Inflammatory macrophage treated with lipopolysaccharide for 4 hours (primary cell): ENCODE data around the gene CDC42SE2.
A peak's percentile ranks its signal among the peaks of the same experiment; 100 is the strongest.
"Not testable (repeated sequence)": the region's sequence is repeated elsewhere in the genome, so short reads cannot be mapped to it uniquely, and the experiment has no call there.

Experiments used
- DNase-seq: peaks from one replicate; pipeline ENCODE4 v3.0.0-alpha.2; 2020

CDC42SE2 gene

DNA sequence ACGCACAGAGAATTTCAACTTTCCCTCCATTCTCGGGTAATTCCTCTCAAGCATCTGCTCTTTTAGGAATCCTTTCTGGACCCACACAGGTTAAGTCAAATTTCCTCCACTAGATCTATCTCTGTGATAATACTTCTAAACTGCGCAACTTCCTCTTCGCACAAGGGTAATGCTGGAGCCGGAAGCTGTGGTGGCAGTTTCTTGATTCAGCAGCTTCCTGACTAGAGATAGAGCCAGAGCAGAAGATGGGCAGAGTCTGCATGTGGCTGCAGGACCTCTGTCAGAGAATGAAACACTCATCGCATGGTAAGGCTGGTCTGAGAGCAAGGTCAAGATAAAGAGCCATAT lies 11.1 kb upstream of the CDC42SE2 start:
- DNase-seq: peak; percentile 91

DNA sequence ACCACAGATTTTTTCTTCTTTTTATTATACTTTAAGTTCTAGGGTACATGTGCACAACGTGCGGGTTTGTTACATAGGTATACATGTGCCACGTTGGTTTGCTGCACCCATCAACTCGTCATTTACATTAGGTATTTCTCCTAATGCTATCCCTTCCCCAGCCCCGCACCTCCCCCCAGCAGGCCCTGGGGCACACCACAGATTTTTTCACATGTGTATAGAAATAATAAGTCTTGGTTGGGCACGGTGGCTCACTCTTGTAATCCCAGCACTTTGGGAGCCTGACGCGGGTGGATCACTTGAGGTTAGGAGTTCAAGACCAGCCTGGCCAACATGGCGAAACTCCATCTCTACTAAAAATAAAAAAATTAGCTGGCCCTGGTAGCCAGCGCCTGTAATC lies 9.8 kb upstream of the CDC42SE2 start:
- not testable (repeated sequence) for DNase-seq

DNA sequence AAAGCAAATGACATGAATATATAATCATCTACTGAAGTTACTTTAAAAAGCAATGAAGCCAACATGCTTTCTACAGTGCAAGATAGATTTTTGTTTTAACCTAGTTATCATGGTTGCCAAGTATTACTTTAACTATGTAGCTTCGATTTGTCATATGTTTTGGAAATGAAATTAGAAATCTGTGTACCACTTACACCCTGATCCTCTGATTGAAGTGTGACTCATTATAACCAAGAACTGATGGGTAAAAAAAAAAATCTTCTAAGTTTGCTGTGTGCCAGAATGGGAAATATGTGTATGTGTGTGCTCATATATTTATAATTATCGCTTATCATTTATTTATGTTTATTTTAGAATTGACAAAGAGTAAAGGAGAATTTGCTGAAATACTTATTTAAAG lies 9.1 kb upstream of the CDC42SE2 start:
- DNase-seq: no peak

DNA sequence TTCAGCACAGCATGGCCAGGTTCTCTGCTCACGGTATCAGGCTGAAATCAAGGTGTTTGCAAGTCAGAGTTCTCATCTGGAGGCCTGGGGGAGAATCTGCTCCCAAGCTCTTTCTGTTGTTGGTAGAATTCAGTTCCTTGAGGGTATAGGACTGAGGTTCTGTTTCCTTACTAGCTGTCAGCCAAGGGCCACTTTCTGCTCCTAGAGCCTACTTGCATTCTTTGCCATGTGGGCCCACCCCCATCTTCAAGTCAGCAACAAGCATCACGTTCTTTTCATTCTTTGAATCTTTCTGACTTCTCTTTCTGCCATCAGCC lies 7.4 kb upstream of the CDC42SE2 start:
- DNase-seq: no peak

DNA sequence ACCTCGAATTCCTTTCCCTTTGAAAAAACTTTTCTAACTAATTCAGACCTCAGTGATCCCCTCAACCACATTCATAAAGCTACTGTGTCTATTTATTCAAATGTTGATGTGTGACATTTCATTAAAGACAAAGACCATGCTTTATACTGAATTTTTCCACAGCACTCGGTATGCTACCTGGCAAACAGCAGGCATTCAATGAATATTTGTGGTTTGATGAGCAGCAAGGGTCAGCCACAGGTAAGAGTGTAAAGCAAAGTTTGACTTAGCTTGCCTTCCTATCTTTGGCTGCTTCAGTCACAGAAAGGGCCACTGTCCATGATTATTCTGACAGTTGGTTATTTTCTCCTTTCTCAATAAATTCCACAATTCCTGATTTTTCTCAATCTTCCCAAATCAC lies 5.1 kb upstream of the CDC42SE2 start:
- no peak for DNase-seq

DNA sequence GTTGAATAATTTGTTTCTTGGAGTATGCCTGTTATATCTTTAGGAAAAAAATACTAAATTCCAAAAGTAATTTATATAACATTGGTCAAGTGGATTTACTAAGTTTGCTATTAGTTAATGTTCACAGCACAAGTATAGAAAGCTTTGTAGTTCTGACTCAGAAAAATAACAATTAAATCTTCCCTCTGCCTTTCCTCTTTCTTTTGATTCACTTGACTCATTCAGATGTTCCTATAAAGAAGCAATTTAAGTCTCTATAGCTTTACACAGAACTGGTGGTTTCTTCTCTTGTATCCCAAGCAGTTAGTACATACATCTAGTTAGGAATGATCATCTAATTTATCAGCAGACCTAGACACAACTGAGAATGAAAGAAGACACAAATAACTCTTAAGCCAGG lies 4.5 kb upstream of the CDC42SE2 start:
- DNase-seq: no peak

DNA sequence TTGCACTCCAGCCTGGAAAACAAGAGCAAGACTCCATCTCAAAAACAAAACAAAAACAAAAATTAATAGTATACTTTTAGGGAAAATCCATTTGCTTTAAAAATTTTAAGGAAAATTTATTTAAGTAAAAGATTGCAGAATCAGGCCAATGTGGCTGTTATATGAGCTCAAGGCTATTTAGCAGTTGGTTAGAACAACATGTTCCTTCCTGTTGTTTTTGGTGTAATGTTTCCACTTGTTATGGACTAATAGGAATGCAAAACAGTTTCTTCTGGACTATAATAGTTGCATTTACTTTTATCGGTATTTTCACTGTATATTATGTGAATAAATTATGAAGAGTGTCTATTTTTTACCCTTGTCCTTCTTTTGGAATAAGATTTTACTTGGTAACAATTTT lies 3.0 kb upstream of the CDC42SE2 start:
- DNase-seq: no peak

DNA sequence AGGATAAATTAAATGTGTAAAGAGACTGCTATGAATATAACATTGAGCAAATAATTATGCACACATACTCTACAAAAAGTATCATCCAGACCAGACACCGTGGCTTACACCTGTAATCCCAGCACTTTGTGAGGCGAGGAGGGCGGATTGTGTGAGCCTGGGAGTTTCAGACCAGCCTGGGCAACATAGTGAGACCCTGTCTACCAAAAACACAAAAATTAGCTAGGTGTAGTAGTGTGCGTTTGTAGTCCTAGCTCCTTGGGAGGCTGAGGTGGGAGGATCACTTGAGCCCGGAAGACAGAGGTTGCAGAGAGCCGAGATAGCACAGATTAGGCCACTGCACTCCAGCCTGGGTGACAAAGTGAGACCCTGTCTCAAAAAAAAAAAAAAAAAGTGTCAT lies 2.4 kb upstream of the CDC42SE2 start:
- DNase-seq: no peak

DNA sequence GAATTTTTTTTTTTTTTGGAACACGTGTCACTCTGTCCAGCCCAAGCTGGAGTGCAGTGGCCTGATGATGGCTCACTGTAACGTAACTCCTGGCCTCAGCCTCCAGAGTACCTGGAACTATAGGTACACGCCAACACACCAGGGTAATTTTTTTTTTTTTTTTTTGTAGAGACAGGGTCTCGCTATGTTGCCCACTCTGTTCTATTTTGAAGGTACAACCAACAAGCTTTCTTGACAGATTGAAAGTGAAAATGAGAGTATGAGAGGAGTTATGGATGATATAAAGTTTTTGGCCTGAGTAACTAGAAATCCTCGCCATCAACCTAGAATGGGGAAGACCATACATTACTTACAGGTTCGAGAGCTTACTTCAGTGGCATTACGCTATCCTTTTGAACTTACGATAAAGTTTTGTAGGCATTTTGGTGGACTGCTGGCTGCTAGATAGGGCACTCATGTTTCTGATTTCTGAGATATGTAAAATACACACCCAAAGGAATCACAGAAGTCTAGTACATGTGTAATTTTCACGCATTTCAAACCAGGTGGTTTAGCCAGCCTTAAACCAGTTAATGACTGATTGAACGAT lies 806 bp upstream of the CDC42SE2 start:
- peak; percentile 66 for DNase-seq

DNA sequence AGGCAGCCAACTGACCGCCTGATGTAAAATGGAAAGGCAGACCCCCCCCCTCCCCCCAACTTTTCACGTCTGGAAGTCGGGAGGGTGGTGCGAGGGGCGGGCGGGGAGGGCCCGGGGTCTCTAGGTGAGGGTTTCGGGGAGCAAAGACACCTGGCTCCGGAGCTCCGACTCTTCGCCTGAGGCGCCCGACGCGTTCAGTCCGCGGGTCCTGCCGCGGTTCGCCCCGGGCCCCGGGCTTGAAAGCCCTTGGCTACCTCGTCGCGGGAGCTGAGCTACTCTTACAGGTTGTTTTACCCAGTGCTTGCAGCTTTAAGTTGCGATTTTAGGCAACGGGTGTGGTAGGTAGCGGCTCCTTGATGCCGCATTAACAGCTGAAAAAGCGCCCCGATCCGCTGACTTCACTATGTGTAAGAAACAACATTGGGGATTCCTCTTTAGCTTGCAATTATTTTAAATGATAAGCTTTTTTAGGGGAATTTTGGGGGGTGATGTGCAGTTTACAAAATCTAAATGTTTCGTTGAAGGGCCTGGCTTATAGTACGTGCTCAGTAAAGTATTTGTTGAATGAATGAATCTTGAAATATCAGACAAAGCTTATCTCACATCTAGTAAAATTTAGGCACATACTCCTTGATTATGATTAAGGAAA lies 722 bp downstream of the CDC42SE2 start:
- DNase-seq: peak; percentile 43

DNA sequence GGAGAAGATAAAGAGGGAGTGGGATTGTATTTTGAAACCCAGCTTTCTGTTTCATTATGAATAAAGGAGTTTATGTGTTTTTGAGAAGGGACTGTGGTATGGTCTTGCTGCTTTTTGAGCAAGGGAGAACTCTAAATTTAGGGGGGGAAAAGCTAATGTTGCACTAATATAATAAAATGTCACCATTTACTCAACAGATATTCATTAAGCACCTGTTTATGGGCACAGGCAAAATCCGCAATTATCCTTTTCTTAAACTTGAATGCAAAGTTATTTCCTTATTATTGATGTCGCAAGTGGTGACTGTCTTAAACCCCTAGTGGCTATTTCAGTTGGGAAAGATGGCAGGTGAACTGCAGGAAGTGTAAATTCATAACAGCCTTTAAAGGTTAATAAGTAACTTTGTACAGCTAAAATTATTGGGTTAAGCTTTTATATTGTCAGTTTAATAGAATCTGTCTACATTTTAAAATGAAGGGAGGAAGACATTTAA lies 1.5 kb downstream of the CDC42SE2 start:
- DNase-seq: peak; percentile 77

DNA sequence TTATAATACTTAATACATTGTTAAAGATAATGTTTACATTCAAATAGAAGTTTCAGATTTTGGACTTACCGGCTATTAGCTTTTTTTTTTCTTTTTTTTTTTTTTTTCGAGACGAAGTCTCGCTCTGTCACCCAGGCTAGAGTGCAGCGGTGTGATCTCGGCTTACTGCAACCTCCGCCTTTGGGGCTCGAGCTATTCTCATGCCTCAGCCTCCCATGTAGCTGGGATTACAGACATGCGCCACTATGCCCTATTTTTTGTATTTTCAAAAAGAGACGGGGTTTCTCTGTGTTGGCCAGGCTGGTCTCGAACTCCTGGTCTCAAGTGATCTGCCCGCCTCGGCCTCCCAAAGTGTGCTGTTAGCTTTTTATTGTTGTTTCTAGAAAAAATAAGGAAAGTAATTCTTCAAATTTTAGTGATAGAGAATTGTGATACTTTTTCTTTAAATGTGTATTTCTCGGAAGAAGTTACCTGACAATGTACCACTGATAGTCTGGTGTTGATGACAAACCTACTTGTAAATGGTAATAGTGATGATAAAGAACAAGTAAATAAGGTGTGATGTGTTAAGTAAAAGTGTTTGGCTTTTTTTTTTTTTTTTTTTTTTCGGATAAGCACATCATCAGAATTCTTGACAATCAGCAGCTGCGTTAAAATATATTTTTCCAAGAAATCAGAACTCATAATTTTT lies 2.7 kb downstream of the CDC42SE2 start:
- DNase-seq: no peak

DNA sequence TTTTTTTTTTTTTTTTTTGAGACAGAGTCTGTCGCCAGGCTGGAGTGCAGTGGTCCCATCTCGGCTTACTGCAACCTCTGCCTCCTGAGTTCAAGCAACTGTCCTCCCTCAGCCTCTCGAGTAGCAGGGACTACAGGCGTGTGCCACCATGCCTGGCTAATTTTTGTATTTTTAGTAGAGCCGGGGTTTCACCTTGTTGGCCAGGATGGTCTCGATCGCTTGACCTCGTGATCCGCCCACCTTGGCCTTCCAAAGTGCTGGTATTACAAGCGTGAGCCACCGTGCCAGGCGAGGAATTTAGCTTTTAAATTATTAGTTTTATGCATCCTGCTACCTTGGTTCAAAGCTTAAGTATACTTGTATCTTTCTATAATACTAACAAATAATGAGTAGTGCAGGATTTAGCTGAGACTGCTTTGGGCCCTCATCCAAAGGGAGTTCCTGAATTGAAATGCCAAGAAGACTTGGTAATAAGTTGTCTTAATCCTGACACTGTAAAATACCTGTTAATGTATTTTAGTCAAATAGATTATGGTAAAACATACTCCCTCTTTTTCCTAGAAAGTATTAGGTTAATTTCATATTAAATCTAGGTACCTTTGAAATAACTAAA lies 5.0 kb downstream of the CDC42SE2 start:
- DNase-seq: no peak

DNA sequence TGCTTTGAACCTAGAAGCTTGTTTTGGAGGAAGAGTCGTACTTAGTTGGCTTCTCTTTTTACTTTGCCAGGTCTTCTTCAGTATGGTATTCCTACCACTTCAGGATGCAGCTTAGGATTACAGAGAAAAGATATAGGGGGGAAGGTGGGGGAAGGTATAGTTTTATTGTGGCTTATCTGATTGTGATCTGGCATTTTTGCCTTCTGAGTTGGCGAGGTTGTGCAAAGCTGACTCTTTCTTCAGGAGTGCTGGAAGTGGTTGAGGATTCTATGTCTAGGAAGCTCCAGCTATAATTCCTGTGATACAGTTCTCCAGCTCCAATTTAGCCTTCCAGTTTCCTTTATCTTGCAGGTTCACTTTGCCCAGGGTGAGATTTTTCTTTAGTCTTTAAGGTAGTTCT lies 7.0 kb downstream of the CDC42SE2 start:
- DNase-seq: no peak

DNA sequence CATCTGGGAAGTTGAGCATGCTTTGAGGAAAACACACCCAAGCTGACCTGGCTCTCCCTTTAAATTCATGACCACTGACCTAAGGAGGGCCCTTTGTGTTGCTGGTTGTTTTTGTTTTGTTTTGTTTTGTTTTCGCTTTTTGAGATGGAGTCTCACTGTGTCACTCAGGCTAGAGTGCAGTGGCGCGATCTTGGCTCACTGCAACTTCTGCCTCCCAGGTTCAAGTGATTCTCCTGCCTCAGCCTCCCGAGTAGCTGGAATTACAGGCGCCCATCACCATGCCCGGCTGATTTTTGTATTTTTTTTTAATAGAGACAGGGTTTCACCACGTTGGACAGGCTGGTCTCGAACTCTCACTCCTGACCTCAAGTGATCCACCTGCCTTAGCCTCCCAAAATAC lies 8.0 kb downstream of the CDC42SE2 start:
- DNase-seq: not testable (repeated sequence)

DNA sequence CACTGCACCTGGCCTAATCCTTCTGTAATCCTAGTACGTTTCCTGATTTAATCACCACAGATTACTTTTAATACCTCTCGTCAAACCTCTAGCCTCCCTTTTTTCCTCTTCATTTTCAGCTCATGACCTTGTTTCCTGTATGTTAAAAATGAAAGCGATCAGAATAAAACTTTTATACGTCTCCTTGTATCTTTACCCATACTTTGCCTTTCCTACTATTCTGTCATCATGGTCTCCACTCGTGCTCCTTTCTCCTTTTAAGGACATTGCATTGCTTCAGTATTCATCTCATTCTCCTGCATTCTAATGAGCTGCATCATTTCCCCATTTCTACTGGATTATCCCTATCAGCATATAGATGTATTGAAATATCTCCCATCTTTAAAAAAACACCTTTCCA lies 8.5 kb downstream of the CDC42SE2 start:
- DNase-seq: peak; percentile 71

DNA sequence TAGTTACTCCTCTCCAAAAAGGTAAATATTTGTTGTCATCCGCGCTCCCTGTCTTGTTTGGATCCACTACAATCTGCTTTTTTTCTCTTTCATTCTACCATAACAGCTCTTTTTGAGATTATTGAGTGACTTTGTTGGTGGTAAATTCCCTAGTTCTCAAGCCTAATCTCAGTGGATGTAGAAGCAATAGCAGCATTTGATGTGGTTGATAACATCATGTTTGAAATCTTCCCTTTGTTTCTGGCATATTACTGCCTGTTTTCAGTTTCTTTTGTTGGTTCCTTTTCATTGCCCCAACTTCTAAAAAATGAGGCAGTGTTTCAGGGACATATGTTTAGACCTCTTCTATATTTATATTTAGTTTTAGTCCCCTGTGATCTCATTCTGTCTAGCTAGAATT lies 8.9 kb downstream of the CDC42SE2 start:
- peak; percentile 53 for DNase-seq

DNA sequence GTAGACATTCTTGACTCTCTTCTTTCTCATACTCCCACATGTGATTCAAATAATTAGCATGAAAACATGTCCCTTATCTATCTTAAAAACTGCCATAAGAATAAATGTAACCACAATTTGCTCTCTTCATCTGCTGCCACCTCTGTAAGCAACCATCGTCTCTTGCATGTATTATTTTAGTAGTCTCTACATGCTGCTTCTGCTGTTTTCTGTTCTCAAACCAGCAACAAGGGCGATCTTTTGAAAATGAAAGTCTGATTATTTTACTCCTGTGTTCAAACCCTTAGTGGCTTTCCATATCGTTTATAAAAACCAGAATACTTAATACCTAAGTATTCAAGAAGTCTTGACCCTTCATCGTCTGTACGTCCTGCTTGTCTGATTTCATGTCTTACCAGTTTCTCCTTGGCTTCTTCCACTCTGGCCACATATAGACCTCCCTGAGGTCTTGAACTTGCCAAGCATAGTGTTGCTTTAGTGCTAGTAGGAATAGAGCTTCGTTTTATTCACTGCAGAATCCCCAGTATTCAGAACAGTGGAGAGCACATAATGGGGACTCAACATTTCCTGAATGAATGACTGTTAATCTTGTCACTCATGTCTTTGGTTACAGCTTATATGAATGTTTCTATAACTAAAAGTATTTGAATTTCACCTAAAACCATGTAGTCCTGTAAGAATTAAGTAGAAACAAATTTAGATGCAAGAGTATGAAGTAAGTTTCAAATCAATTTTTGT lies 10.6 kb downstream of the CDC42SE2 start:
- DNase-seq: no peak

DNA sequence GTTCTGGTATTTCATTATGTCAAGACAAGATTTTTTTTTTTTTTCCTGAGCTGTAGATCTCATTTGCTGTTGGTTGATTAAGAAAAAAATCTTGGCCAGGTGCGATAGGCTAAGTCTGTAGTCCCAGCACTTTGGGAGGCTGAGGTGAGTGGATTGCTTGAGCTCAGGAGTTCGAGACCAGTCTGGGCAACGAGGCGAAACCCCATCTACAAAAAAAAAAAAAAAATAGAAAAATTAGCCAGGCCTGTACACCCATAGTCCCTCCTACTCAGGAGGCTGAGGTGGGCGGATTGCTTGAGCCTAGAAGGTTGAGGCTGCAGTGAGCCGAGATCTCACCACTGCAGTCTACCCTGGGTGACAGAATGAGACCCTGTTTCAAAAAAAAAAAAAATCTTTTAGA lies 12.2 kb downstream of the CDC42SE2 start:
- DNase-seq: no peak

DNA sequence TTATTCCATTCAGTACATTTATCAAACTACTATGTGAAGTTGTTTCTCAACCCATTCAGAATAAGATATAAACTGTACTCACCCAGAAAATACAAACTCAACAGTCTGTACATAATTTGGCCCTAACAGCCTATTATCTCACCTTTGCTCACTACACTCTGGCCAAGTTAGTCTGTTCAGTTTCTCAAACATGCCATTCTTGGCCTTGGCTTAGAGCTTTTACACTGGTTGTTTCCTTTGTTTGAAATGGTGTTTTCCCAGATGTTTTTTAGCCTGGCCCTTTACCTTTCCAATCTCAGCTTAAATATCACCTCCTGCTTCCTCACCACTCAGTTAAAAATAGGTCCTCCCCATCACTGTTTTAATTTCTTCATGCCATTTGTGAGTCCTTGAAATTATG lies 13.6 kb downstream of the CDC42SE2 start:
- DNase-seq: no peak

DNA sequence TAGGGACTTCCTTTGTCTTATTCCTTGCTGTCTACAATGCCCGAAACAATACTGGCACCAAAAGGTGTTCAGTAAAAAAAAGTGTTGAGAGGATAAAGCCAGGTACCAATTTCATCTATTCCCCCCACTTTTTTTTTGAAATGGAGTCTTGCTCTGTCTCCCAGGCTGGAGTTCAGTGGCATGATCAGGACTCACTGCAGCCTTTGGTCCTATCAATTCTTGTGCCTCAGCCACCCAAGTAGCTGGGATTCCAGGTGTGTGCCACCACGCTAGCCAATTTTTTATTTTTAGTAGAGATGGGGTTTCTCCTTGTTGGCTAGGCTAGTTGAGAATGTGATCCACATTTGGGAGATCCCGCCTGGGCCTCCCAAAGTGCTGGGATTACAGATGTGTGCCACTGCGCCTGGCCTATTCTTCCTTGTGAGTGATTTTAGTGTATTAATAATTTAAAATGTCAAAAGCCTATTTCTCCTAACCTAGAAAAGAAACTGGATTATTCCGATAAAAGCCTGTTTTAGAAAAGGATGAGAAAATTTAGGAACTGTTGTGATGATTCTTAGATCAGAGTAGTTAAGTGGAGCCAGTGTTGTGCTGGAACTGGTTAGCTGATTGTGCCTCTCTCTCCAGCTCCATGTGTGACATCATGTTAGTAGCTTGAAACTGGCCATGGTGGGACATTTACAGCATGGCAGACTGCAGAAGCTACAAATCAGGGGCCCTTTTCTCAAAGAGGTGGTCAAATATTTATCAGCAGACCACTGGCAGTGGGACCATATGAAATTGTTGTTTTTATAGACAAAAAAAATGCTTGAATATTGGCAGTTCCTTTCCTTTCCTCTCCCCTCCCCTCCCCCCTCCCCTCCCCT lies 14.3 kb downstream of the CDC42SE2 start:
- no peak for DNase-seq

DNA sequence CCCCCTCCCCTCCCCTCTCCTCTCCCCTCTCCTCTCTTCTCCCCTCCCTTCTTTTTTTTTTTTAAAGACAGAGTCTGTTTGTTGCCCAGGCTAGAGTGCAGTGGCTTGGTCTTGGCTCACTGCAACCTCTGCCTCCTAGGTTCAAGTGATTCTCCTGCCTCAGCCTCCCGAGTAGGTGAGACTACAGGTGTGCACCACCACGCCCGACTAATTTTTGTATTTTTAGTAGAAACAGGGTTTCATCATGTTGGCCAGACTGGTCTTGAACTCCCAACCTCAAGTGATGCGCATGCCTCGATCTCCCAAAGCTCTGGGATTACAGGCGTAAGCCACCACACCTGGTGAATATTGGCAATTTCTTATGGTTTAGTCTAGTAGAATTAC lies 14.9 kb downstream of the CDC42SE2 start:
- DNase-seq: not testable (repeated sequence)

DNA sequence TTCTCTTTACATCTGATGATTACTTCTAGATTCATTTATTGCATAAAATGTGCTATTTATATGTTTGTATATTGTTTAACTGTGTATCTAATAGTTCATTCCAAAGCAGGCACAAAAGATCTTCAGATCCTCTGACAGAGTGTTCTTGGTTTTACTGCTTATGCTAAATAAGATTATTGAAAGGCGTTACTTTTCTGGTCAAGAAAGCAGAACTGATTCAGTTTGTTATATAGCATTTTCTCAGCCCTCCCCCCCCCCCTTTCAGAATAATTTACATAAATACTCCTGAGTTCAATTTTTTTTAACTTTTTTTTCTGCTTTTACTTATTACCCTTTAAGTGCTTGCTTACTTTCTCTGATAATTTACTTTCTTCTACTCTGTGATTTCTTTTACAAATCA lies 15.4 kb downstream of the CDC42SE2 start:
- no peak for DNase-seq
